Measurements from ENCODE around the gene ARID3B. TPM values are rescaled to one million over a fixed set of nuclear protein-coding genes. Genes with fewer than 3 reads are reported as not detected.

ARID3B gene
- total and polyA plus RNA-seq, 2 of the 13 experiments (the other 11 are each of a cell fraction or from before 2014, with no cell fraction given) = 5.3 to 12.8 TPM

DNA sequence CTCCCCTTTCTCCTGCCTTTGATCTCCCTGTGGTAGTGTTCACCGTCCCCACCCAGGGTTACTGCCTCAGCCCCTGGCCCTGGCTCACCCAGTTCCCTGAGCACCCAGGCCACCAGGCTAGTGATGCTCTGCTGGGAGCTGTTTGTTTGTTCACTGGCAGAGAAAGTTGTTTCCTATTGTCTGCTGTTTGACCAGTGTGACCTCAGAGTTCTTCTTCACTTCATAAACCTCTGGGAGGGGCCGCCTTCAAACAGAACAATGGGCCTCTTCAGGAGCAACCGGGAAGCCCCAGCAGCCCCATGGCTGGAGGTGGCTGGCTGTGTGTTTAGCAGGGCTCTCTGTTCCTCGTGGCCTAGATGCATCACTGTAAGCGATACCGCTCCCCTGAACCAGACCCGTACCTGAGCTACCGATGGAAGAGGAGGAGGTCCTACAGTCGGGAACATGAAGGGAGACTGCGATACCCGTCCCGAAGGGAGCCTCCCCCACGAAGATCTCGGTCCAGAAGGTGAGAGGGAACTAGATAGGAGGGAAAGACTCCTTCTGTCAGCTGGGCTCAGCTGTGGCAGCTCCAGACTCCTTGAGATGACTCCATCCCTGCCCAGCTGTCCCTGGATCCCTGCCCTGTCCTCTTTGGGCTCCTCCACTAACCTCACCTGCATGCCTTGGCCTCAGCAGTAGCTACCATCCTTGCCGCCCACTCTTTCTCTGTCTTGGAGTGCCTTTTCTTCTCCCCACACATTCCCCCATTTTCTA, 78.0 kb downstream of the ARID3B start:
- Histone ChIP-seq H3K4me3 (replicated peaks in 1 of 3; ENCODE audit: insufficient read depth in 1 of 3, low read depth in 2 of 3, low read length in 3 of 3) (no peak overlapping the region), H3K27ac (ENCODE audit: extremely low read length, insufficient read depth, low read length) (peak overlapping the region; percentile 30), H3K9ac (ENCODE audit: insufficient read depth, low read depth, low read length) (no peak overlapping the region), H3K79me2 (ENCODE audit: insufficient read depth, low read length) (peaks cover 50% of the 10 kb centered on the region), H3K27me3 (ENCODE audit: control insufficient read depth in 1 of 2, insufficient read depth in 2 of 2, low read length in 2 of 2) (no peaks in the 10 kb centered on the region; a peak in 1 of 5 replicates), H3K4me1 (ENCODE audit: insufficient read depth, low read length) (peaks cover 33% of the 10 kb centered on the region), H3K36me3 (replicated peaks in 1 of 2; ENCODE audit: control insufficient read depth in 1 of 2, insufficient read depth in 2 of 2, low read length in 2 of 2) (peaks cover 28 to 49% of the 10 kb centered on the region in 2 experiments), H2AFZ (ENCODE audit: low read length) (no peak overlapping the region), H4K20me1 (ENCODE audit: insufficient read depth, low read length) (peaks cover 58% of the 10 kb centered on the region), H3K9me3 (ENCODE audit: low read length) (no peaks in the 10 kb centered on the region), H3K4me2 (ENCODE audit: low read depth, low read length) (peak overlapping the region; percentile 85)
- FAIRE-seq (no peak), DNase-seq (ENCODE audit: low spot score) (peak; percentile 59), ATAC-seq (no peak)
- CTCF ChIA-PET (ENCODE audit: low intra/inter-chr PET ratio, low total read pairs) = interaction anchor here (0.7 kb wide), 1 partner anchor 150 kb away, joined by 3 read pairs; no protein-coding TSS in a partner anchor
- WGBS (ENCODE audit: low lambda C conversion rate) = 85% methylated on average over 15 of the region's 15 CpGs
- intact Hi-C loops (cut with micrococcal nuclease; ENCODE audit: unreplicated experiment) = loop anchor here (5.0 kb wide), 2 partner anchors 177 to 247 kb away; no protein-coding TSS in a partner anchor
- BruUV-seq (replicated peaks) = no TSS peak
- in situ Hi-C loops (cut with HindIII; ENCODE audit: extremely low pct_ligation_motif_present, low pct_unique_long_range_greater_than_20kb) = no loop called here
- POLR2A ChIA-PET = interaction anchor here (1.6 kb wide), 1 partner anchor 21 kb away, joined by 5 read pairs; no protein-coding TSS in a partner anchor
- TF ChIP-seq, protein P1, sequence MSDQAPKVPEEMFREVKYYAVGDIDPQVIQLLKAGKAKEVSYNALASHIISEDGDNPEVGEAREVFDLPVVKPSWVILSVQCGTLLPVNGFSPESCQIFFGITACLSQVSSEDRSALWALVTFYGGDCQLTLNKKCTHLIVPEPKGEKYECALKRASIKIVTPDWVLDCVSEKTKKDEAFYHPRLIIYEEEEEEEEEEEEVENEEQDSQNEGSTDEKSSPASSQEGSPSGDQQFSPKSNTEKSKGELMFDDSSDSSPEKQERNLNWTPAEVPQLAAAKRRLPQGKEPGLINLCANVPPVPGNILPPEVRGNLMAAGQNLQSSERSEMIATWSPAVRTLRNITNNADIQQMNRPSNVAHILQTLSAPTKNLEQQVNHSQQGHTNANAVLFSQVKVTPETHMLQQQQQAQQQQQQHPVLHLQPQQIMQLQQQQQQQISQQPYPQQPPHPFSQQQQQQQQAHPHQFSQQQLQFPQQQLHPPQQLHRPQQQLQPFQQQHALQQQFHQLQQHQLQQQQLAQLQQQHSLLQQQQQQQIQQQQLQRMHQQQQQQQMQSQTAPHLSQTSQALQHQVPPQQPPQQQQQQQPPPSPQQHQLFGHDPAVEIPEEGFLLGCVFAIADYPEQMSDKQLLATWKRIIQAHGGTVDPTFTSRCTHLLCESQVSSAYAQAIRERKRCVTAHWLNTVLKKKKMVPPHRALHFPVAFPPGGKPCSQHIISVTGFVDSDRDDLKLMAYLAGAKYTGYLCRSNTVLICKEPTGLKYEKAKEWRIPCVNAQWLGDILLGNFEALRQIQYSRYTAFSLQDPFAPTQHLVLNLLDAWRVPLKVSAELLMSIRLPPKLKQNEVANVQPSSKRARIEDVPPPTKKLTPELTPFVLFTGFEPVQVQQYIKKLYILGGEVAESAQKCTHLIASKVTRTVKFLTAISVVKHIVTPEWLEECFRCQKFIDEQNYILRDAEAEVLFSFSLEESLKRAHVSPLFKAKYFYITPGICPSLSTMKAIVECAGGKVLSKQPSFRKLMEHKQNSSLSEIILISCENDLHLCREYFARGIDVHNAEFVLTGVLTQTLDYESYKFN (CRISPR knock-in tag; conservative IDR thresholded peaks at IDR 0.05) = 0 out of 2 replicates have a peak, but pooled peaks have one; percentile 19
- TF ChIP-seq NR2F6 (IDR thresholded peaks at IDR 0.05) = no peak
- 0 out of 2 replicates have a peak, but pooled peaks have one; percentile 12 for TF ChIP-seq NR2F6 (CRISPR knock-in tag; IDR thresholded peaks at IDR 0.05)
- TF ChIP-seq SOX13 (IDR thresholded peaks at IDR 0.05) = no peak
- peak in 1 of 2 experiments; percentile 89; a peak in 2 of 4 replicates for TF ChIP-seq SOX13 (CRISPR knock-in tag; conservative IDR thresholded peaks at IDR 0.05 in 1 of 2, IDR thresholded peaks at IDR 0.05 in 1 of 2)
- TF ChIP-seq NR2F1 (CRISPR knock-in tag; IDR thresholded peaks at IDR 0.05) = no peak
- TF ChIP-seq ZNF768 (CRISPR knock-in tag; IDR thresholded peaks at IDR 0.05) = peak; percentile 98
- TF ChIP-seq SOX5 (CRISPR knock-in tag; IDR thresholded peaks at IDR 0.05; ENCODE audit: borderline replicate concordance) = peak; percentile 59; the same call in 1 of the 2 replicates
- no peak for TF ChIP-seq SOX6 (IDR thresholded peaks at IDR 0.05)
- peak; percentile 54 for TF ChIP-seq SOX6 (CRISPR knock-in tag; IDR thresholded peaks at IDR 0.05)
- no peak for TF ChIP-seq FOXP1 (IDR thresholded peaks at IDR 0.05)
- peak; percentile 34; the same call in 1 of the 2 replicates for TF ChIP-seq FOXP1 (CRISPR knock-in tag; IDR thresholded peaks at IDR 0.05)
- peak; percentile 42; the same call in 1 of the 2 replicates for TF ChIP-seq TCF7 (IDR thresholded peaks at IDR 0.05; ENCODE audit: low read depth)
- TF ChIP-seq FOXA3 (CRISPR knock-in tag; IDR thresholded peaks at IDR 0.05) = no peak

Measured in HepG2 (cell line).